ENCODE data around the gene SLC25A19.
A peak's percentile ranks its signal among the peaks of the same experiment; 100 is the strongest.

The SLC25A19 gene

GRCh38 chr17:75301049-75301448 lies 11.8 kb upstream of the SLC25A19 start:
- TF ChIP-seq CTCF (IDR thresholded peaks at IDR 0.05) = no peak

GRCh38 chr17:75300280-75300679 lies 11.0 kb upstream of the SLC25A19 start:
- TF ChIP-seq CTCF (IDR thresholded peaks at IDR 0.05) = no peak

- no peak for TF ChIP-seq CTCF (IDR thresholded peaks at IDR 0.05)
Measured at GRCh38 chr17:75295201-75296158, 6.2 kb upstream of the SLC25A19 start.

GRCh38 chr17:75289832-75290337 lies 652 bp upstream of the SLC25A19 start:
- TF ChIP-seq CTCF (IDR thresholded peaks at IDR 0.05) = peak; percentile 32; the same call in 1 of the 2 replicates

- no peak for TF ChIP-seq CTCF (IDR thresholded peaks at IDR 0.05)
Measured at GRCh38 chr17:75288770-75289114, 491 bp downstream of the SLC25A19 start.

GRCh38 chr17:75288359-75288758 lies 874 bp downstream of the SLC25A19 start:
- no peak for TF ChIP-seq CTCF (IDR thresholded peaks at IDR 0.05)

GRCh38 chr17:75287221-75287620 lies 2.0 kb downstream of the SLC25A19 start:
- TF ChIP-seq CTCF (IDR thresholded peaks at IDR 0.05) = no peak

All from LNCAP (cell line).